Measurements from ENCODE around the gene PDE9A.

The PDE9A gene

GRCh38 chr21:42685036-42685435 is 31.6 kb downstream of the PDE9A start:
- H3K36me3 ChIP-seq (ENCODE audit: control insufficient read depth, insufficient read depth, low read length), result no peaks in the 10 kb centered on the region
- no peak for TF ChIP-seq CTCF (IDR thresholded peaks at IDR 0.05; ENCODE audit: insufficient read depth, low read length, poor library complexity, severe bottlenecking)
- H3K4me3 ChIP-seq (replicated peaks; ENCODE audit: low read depth, low read length), result no peak overlapping the region
- DNase-seq (ENCODE audit: extremely low read depth, insufficient read length), result no peak
- H3K27me3 ChIP-seq (replicated peaks; ENCODE audit: control insufficient read depth, insufficient read depth, low read length), result no peaks in the 10 kb centered on the region

GRCh38 chr21:42685954-42686500 is 32.6 kb downstream of the PDE9A start:
- DNase-seq (ENCODE audit: extremely low read depth, insufficient read length), result no peak
- H3K4me3 ChIP-seq (replicated peaks; ENCODE audit: low read depth, low read length), result no peak overlapping the region
- H3K27me3 ChIP-seq (replicated peaks; ENCODE audit: control insufficient read depth, insufficient read depth, low read length), result no peaks in the 10 kb centered on the region
- TF ChIP-seq CTCF (IDR thresholded peaks at IDR 0.05; ENCODE audit: insufficient read depth, low read length, poor library complexity, severe bottlenecking), result no peak
- H3K36me3 ChIP-seq (ENCODE audit: control insufficient read depth, insufficient read depth, low read length), result no peaks in the 10 kb centered on the region

DNA sequence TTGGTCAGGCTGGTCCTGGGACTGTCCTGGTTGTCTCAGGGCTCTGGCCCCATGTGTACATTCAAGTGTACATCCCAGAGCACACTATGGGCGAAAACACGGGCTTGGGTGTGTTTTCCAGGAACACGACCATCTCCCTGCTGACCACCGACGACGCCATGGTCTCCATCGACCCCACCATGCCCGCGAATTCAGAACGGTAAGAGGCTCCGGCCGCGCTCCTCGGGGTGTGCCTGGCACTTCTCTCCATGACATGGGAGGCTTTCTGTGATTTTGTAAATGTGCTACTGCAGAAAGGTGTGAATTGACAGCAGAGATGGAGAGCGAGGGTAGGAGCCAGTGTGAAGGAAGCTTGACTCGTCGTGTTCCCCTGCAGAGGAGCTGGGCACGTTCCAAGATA is 34.4 kb downstream of the PDE9A start:
- H3K27me3 ChIP-seq (replicated peaks; ENCODE audit: control insufficient read depth, insufficient read depth, low read length), result no peaks in the 10 kb centered on the region
- no peak overlapping the region for H3K4me3 ChIP-seq (replicated peaks; ENCODE audit: low read depth, low read length)
- TF ChIP-seq CTCF (IDR thresholded peaks at IDR 0.05; ENCODE audit: insufficient read depth, low read length, poor library complexity, severe bottlenecking), result no peak
- no peak for DNase-seq (ENCODE audit: extremely low read depth, insufficient read length)
- H3K36me3 ChIP-seq (ENCODE audit: control insufficient read depth, insufficient read depth, low read length), result no peaks in the 10 kb centered on the region

DNA sequence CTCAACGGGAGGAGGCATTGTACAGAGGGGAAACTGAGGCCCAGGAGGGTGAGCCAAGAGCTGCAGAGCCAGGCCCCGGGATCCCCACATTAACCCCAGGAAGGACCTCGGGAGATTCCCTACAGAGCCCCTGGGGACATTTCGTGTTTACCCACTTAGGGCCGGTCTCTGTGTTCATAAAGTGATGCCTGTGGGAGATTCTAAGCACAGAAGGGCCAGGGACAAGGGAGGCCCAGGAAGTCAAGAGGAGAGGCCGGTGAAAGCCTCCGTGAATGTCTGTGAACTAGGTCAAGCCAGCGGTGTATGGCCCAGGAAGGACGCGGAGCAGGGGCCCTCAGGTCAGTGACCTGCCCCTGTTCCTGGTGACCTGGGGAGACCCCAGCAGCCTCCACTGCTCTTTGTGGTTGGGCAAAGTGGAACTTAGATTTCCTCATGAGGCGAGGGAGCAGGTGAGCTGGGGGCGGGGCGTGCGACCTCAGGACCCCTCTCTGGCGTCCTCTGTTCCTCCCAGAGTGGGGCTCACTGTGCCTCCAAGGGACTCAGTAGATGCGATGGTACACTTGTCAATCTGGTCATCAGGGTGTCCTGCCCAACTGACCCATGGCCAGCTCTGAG is 34.9 kb downstream of the PDE9A start:
- Histone ChIP-seq H3K4me3 (replicated peaks; ENCODE audit: low read depth, low read length) (no peak overlapping the region), H3K27me3 (replicated peaks; ENCODE audit: control insufficient read depth, insufficient read depth, low read length) (no peaks in the 10 kb centered on the region), H3K36me3 (ENCODE audit: control insufficient read depth, insufficient read depth, low read length) (no peaks in the 10 kb centered on the region)
- DNase-seq (ENCODE audit: extremely low read depth, insufficient read length), result no peak
- no peak for TF ChIP-seq CTCF (IDR thresholded peaks at IDR 0.05; ENCODE audit: insufficient read depth, low read length, poor library complexity, severe bottlenecking)

DNA sequence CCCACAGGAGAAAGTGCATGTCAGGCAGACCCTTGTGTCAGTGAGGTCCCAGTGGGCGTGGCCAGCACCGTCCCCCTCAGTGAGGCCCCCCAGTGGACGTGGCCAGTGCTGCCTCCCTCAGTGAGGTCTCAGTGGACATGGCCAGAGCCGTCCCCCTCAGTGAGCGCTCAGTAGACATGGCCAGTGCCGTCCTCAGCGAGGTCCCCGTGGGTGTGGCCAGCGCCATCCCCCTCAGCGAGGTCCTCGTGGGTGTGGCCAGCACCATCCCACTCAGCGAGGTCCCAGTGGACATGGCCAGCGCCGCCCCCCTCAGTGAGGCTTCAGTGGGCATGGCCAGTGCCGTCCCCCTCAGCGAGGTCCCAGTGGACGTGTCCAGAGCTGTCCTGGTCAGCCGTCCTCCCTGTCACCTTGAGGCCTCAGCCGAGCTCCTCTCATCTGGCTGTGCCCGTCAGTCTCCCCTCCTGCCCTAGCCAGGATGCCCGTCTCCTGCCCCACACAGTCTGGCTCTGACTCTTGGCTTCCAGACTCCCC is 35.5 kb downstream of the PDE9A start:
- TF ChIP-seq CTCF (IDR thresholded peaks at IDR 0.05; ENCODE audit: insufficient read depth, low read length, poor library complexity, severe bottlenecking), result no peak
- Histone ChIP-seq H3K36me3 (ENCODE audit: control insufficient read depth, insufficient read depth, low read length) (no peaks in the 10 kb centered on the region), H3K4me3 (replicated peaks; ENCODE audit: low read depth, low read length) (no peak overlapping the region), H3K27me3 (replicated peaks; ENCODE audit: control insufficient read depth, insufficient read depth, low read length) (no peaks in the 10 kb centered on the region)
- DNase-seq (ENCODE audit: extremely low read depth, insufficient read length), result no peak
